Activated naive CD4-positive, alpha-beta T cell treated with Interleukin-2 at 50 U/mL for 16 hours (primary cell): ENCODE data around the gene PRR13.
"Not testable (repeated sequence)": the region's sequence is repeated elsewhere in the genome, so short reads cannot be mapped to it uniquely, and the experiment has no call there.

ENCODE experiments used
- DNase-seq: peaks from one replicate; pipeline ENCODE4 v3.0.0-alpha.2; 2020

Gene PRR13

DNA sequence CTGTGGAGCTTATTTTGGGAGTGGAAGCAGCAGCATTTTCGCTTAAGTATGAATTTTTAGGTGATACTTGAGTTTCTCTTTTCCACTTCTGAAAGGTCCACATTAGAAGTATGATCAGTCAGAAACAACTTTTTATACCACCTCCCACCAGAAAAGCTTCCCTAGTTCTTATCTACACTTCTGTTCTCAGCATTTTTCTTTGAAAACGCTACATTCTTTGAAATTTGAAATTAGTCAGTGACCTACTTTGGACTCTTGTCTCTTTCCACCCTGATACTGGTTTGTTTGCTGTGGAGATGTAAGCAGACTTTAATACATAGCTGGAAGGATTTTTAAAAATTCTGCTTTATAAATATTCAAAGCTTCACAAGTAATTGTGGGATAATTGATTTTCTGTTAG lies 32.5 kb downstream of the PRR13 start:
- no peak for DNase-seq

DNA sequence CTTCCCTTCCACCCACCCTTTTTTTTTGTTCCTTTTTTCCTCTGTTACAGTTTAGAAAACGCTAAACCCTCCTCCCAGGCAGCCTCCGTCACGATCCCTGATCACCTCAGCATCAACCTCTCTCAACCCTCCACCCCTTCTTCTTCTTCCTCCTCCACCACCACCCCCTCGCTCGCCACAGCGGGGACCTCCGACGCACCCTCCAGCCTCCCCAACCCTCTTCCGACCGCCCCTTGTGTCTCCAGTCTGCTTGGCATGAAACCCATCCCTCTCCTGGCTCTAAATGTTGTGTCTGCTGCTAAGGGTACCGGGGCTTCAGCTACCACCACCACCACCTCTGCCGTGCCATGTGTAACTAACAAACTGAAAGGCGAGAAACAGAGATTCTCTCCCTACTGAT lies 33.3 kb downstream of the PRR13 start:
- no peak for DNase-seq

DNA sequence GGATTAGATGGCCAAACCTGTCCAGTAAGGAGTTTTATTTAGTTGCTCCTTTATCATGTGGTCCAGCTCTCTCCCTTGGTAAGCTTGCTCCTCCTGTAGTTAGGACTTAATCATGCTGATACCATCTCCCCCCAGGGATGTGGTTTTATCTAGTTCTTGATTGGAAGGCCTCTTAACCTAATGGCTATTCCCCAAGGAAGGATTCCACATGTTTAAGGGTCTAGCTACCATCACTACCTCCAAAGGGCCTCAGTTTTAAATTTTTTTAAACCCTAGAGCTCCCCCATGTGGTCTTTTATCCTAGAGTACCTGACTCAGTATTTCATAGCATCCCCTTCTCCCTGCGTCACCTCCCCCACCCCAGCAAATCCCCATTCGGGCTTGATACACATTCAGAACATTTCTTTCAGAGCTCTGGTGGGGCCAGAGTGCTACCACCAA lies 35.3 kb downstream of the PRR13 start:
- no peak for DNase-seq

DNA sequence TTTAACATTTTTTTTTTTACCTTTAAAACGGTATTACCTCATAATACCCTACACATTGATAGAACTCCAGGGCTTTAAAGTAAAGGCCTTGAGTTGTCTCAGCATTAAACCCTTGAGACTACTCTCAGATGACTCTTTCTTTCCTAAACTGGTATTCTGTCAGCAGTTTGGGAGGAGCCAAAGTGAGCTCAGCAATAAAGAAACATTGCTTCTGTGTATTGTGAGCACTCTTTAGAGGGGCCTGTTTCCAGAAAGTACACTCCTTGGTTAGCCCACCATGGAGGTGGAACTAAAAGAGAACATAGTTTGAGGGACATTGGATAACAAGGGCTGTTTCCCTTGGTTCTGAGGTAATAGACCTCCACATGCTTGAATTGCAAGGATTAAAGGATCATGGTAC lies 37.3 kb downstream of the PRR13 start:
- DNase-seq = no peak

DNA sequence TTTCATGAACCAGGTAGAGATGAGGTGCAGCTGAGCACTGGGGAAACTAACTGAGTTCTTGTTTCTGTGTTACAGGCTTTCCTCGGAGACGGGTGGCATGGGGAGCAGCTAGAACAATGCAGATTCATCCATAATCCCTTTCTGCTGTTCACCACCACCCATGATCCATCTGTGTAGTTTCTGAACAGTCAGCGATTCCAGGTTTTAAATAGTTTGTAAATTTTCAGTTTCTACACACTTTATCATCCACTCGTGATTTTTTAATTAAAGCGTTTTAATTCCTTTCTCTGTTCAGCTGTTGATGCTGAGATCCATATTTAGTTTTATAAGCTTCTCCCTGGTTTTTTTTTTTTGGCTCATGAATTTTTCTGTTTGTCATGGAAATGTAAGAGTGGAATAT lies 37.8 kb downstream of the PRR13 start:
- no peak for DNase-seq

DNA sequence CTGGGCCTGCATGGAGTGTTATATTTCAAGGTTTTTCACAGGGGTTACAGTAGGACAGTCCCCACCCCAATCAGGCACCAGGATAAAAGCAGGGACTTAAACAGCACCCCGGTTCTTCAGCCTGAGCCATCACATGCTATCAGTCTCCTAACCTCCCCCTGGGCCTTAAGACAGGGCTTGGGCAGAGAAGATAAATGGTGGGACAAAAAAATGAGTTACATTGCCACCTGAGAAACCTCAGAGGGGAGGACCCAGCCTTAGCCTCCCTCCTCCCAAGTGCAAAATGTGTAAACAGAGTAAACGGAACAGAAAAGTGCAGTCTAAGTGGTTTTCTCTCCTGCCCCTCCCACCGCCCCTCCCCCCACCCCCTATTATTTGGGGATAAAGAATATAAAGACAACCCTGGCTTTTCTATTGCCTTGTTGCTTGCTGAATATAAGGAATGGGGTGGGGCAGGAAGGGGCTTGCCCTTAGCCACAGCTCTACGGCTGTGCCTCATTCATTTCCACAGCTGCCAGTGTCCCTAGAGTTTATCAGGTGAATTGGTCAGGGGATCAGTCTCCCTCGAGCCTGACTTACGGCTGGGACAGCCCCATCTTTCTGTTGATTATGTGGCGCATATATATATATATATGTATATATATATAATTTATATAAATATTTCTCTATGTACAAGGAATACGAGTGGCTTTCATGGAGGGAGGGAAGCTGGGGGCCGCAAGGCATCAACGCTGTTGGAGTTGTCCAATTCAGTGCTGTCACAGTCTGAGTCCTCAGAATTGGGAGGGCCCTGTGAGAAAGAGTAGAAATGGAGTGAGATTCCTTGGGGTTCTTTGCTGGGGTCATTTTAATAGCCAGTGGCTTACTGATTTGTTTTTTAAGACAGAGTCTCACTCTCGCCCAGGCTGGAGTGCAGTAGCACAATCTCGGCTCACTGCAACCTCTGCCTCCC lies 39.2 kb downstream of the PRR13 start:
- DNase-seq = no peak

DNA sequence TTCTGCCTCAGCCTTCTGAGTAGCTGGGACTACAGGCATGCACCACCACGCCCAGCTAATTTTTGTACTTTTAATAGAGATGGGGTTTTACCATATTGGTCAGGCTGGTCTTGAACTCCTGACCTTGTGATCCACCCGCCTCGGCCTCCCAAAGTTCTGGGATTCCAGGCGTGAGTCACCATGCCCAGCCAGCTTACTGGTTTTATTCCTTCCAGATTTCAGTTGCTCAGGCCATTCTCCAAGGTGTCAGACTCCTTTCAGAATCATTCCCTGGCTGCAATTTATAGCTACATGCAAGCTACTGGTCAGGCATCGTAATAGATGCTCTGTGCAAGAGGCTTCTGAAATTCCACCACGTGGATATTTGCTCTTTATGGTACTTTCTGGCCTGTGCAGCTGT lies 39.9 kb downstream of the PRR13 start:
- DNase-seq = not testable (repeated sequence)

DNA sequence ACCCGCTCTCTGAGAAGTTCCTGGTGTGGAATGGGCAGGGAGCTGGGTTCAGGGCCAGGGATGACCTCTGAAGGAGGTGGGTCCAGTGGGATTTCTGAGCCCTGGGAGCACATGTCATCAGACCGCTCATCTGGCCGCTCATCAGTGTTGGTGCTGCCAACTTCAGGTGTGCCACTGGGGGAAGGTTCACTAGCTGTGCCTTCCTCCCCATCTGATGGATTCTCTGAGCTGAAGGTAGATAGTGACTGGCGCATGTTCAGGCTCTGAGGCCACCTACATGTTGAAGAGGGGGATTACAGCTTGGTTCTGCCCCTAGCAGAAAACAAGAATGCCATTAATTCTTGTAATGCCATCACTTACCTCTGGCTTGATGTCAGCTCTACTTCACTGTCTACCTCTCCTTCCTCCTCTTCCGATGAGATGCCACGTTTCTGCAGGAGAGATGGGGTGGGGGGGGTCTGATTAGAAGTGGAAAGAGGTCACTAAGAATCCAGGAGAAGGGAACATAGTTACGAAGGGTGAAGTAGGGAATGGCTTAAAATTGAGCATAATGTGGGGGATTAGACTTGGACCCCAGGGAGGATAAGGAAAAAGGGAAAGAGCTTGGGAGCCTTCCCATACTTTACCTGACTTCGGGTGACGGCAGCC lies 40.5 kb downstream of the PRR13 start:
- no peak for DNase-seq

DNA sequence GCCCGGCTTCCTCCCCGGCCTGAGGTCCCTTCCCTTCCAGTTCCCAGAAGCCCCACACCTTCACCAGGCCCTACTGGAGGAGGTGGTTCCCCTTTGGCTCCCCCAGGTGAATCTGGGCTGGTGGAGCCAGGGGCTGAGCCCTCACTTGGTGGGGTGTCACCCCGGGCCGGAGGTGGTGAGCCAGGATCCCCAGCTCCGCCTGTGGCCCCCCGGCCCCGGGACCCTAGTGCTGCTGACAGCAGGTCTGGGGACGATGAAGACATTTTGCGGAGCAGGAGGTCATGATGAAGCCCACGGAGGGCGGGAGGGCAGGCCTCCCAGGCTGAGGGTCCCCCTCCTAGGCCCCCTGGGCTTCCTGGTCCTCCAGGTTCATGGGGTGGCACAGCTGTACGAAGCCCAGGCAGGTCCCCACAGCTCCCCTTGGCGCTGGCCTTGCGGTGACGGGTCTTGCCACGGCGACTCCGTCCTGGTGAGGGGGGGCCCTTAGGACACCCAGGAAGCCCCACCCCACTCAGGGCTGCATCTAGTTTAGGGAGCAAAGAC lies 41.2 kb downstream of the PRR13 start:
- DNase-seq = no peak

DNA sequence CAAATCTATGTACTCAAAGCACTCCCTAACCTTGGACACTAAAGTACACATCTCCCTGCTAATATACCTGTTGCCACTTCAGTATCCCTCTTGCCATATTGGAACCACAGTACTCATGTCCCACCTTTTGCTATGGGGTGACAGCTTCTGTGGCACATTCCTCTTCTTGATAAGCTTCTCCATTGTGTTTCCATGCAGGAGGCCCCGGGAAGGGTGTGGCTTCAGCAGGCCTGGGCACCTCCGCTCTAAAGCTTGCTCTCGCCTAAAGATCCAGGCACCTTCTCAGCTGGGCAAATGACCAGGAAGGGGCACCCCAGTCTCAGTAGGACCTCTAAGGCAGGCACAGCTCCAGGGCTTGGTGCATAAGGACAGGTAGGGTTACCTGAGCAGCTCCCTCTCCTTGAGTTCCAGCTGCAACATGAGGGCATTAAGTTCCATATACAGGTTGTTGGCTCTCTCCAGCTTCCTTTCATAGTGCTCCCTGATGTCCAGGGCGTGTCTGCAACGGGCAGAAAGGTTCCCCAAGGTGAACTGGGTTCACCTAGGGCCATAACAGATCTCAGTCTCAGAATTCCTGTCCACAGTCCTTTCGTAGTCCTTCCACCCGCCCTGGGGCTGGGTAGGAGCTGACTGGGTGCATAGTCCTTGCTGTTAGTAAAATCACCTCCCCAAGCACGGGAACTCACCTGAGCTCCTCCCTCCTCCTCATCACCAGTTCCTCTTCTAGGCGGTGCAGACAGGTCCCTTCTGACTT lies 41.9 kb downstream of the PRR13 start:
- no peak for DNase-seq

DNA sequence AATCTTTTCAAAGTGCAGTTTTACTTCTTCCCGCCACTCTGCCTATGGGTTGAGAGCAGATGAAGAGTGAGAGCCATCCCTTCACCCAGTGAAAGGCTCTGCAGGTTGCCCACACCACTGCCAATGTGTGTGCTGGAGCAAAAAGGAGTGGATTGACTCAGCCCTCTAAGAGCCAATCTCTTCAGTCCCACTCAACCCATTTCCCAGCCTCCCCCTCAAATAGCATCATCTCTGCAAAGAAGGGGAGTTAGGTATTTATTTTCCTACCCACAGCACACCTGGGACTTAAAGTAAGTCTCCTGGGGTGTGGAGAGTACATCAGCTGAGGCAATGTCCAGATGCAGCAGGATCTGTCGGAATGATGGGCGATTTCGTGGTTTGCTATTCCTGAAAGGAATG lies 42.4 kb downstream of the PRR13 start:
- no peak for DNase-seq

DNA sequence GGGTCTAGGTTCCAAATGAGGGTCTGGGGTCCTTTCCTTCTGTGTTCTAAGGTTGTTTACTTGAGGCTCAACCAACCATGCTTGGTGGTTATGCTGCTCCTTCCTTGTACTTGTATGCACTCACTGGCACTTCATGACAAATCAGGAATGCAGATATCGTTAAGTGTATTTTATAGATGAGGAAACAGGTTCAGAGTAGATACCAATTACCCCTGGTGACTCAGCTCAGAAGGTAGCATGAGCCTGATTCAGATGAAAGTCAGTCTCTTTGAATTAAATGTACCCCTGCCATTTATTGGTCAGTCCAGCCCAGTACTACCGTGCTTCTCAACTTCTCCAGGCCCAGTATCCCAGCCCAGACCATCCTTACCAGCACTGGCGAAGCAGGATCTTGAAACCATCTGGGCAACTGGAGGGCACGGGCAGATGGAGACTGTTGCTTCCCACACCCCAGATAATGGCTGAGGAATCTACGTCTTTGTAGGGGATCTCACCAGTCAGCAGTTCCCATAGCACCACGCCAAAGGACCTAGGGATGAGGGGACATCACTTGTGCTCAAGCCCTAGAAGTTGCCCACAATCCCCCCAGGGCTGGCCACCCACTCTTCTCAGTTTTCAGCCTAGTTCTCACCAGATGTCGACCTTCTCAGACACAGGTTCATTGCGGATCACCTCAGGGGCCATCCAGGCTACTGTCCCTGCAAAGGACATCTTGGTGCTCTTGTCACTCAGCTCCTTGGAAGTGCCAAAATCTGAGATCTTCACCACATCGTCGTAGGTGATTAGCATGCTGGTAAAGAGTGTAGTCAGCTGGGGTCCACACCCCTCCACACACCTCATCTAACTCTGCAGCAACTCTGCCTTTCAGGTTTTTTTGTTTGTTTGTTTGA lies 43.4 kb downstream of the PRR13 start:
- no peak for DNase-seq

DNA sequence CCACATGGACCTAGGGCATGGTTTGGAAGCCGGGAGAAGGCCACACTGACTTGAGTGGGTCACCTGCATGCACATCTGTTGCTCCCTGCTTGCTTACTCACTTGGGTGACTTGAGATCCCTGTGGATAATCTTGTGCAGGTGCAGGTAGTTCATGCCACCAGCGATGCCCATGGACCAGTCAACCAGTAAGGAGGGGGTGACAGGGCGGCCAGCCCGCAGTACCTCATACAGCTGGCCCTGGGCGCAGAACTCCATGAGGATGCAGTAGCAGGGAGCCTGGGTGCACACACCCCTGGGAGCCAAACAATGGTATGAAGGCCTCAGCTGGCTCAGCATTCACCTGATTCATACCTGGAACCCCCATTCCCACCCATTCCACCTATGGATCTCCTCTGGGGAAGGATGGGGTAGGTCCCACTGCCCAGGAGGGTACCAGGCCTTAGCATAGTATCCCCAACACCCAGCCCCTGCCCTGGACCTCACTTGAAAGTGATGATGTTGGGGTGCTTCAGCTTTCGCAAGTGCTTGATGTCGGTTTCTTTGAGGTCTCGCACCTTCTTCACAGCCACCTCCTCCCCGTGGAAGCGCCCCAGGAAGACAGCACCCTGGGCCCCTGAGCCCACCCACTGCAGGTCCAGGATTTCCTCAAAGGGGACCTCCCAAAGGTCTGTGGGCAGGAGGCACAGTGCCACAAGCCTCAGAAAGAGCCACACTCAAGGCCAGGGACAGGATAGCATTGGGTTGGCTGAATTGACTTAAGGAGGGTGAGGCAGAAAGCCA lies 44.6 kb downstream of the PRR13 start:
- no peak for DNase-seq

DNA sequence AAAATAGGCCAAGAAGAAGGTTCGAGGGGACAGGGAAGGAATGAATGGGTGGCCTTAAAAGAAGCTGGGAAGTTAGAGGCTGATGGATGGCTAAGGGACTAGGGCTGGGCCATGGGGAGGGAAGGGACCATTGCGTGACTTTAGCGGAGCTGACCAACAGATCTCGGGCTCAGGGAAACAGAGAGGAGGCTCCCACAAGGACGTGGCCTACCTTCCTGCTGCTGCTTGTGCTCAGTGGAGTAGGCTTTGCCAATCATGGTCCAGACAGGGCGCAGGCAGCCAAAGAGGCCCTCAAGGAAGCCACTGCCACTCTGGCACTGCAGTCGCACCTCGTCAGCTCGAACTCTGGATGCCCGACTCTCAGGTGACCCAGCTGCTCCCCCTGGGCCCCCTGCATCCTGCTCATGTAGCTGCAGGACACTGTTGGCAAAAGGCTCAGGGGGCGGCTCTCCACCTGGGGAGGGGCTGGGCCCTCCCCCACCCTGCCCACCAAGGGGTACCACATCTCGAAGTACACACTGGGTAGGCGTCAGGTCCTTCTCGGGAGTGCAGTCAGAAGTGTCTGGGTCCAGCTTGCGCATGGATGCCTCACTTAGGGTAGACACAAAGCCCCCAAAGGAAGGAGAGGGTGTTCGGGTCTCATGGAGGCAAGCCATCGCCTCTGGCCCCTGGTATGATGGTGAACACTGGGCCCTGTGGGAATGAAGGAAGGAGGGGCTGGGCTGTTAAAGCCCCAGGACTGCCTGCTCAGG lies 45.4 kb downstream of the PRR13 start:
- DNase-seq = no peak

DNA sequence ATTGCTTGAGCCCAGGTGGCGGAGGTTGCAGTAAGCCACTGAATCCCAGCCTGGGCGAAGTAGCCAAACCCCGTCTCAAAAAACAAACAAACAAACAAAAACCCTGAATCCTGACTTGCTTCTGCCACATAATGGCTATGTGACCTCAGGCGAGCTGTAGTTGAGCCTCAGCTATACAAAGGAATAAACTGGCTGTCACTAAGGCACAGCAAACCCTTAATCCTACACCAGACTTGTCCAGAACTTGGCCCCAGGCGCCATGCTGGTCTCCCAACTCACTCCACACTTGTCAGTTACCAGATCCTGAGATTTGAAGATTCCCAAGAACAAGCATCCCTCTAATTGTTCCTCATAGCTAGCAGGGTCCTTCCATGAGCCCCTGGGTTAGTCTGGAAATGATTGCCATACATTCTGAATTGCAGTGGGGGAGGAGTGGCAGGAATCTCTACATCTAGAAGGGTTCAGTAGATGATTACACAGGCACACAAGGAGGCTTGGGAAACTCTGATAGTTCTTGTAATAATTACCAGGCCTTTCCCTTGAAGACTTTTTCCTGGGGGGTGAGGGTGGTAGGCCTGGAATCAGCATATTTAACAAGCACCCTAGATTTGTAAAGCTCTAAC lies 47.8 kb downstream of the PRR13 start:
- no peak for DNase-seq

DNA sequence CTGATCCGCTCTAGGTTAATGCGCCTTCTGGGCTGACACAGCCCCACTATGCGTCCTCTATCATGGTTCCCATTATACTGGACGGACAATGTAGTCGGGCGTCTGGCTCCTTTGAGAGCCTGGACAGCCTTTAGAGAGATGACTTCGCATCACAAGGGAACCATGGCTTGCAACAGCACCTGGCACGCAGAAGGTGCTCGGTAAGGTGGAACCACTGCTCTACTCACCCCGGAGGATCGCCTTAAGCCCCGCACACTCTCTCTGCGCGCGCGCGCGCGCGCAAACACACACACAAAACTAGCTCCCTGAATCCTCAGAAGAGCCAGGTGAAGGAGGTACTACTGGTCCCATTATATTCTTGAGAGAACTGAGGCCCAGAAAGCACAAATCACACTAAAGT lies 50.7 kb downstream of the PRR13 start:
- no peak for DNase-seq

DNA sequence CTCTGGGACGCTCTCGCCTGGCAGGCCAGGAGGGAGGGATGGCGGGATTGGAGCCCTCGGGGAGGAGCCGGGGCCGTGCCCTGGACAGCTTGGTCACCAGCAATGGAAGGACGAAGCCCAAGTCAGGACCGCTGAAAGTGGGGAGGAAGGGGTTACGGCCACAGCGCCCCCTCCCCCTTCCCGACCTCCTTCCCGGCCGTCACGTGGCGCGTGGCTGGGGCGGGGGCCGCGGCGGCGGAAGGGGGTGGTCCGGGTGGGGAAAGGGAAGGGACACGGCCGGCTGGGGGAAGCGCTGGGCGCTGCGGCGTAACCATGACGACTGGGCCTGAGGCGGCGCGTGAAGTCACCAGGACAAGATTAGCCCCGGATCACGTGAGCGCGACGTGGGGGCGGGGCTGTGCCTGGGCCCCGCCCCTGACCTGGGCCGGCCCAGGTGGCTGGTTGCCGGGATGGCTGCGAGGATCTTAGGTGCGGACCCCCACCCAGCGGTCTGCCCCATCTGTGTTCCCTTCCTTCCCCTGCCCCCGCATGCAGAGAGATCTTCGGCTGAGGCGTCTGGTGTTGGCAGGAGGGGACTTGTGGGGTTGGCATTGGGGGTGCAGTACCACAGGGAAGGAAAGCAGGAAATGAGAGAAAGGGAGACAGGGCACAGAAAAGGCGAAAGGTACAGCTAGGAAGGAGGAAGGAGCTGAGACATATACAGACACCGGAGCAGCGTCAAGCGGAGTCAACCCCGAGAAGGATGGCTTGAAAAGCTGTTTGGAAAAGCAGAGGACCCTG lies 51.5 kb downstream of the PRR13 start:
- DNase-seq = peak; percentile 87

DNA sequence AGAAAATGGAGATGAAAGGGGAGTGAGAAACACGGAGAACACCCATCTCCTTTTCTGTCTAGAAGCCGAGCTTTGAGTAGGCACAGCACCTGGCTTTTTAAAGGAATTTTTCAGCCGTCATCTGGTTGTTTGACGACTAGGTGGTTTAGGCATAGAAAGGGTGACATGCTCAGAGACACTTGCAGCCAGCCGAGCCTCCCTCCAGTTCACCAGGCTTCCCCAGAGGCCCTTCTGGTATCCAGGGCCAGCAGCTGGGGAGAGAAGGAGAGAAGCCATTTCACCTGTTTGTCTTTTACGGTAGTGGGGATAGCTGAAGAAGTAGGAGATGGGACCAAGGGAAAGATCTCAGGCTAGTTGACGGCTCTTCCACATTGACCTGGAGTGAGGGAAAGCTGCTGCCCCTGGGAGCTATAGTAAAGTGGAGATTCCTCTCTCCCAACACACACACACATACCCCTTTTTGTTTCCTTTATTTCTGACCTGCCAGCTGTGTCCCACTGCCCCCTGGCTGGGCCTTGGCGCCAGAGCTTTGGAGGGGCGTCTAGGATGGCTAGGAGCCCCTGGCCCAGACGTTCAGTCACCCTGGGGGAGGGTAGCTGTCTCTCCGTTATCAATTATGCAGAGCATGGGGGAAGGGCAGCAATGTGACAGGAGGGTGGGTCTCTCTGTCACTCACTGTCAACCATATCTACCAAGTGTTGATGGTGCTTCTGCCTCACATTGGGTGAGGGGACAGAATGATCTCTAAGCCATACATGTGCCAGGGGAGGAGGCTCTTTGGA lies 52.3 kb downstream of the PRR13 start:
- no peak for DNase-seq
